Adrenal gland (tissue), 12 donors: Measurements from ENCODE around the gene SLIT3. TPM values are rescaled to one million over a fixed set of nuclear protein-coding genes. Genes with fewer than 3 reads are reported as not detected.

Source experiments
- DNase-seq, 7 donors: peaks; one replicate each; pipeline ENCODE4 v3.0.0-alpha.2; 2019 to 2020
- H3K27ac ChIP-seq, 5 donors: fragments of 200-600 bp; sonication (generic) in 4 of 5; 1 replicate in 3 of 5; 2 replicates in 2 of 5; pipeline versions ENCODE4 v1.5.1 to v1.8.0; 2016 to 2020; ENCODE audit warnings: mild to moderate bottlenecking in 1 of 5
- H3K27me3 ChIP-seq: fragments of 200-600 bp; 2 replicates; pipeline ENCODE4 v1.8.0; 2021
- H3K36me3 ChIP-seq, 2 donors: fragments of 200-600 bp; replicated peaks in 1 of 2; 1 replicate in 1 of 2; 2 replicates in 1 of 2; pipeline versions ENCODE4 v1.5.1 to v1.8.0; 2018 to 2022
- H3K4me1 ChIP-seq, 2 donors: fragments of 200-600 bp; replicated peaks in 1 of 2; 1 replicate in 1 of 2; 2 replicates in 1 of 2; pipeline versions ENCODE4 v1.5.1 to v1.8.0; 2018 to 2021
- H3K4me3 ChIP-seq, 4 donors: fragments of 200-600 bp; sonication (generic) in 3 of 4; one replicate each; pipeline ENCODE4 v1.5.1; 2016 to 2018
- H3K9me3 ChIP-seq, 3 donors: fragments of 200-600 bp; sonication (generic) in 1 of 3; replicated peaks in 1 of 3; 1 replicate in 2 of 3; 2 replicates in 1 of 3; pipeline versions ENCODE4 v1.5.1 to v1.8.0; 2016 to 2021
- POLR2A ChIP-seq, 2 donors: fragments of 450-650 bp; IDR thresholded peaks; one replicate each; pipeline ENCODE4 v1.6.1; 2017; ENCODE audit warnings: antibody characterized with exemption in 2 of 2, mild to moderate bottlenecking in 2 of 2, moderate library complexity in 1 of 2
- WGBS, 4 donors: extraction: QIAGEN DNeasy Blood & Tissue Kit in 2 of 4; methylation state at CpG; one replicate each; pipeline versions ENCODE4 v1.1.5 to v1.1.7; 2013 to 2017; 5-methylcytosine and 5-hydroxymethylcytosine counted together
- intact Hi-C, 2 donors: fragments of 100-400 bp; cut with DNase I; formaldehyde crosslinking; loops; one replicate each; pipeline versions ENCODE4 v1.14.1 to v1.15.0; 2022 to 2023
- polyA plus RNA-seq, 3 donors: library from polyadenylated mRNA; stranded (reverse); fragments of 200-250 nt in 2 of 3; fragments of 350-450 nt in 1 of 3; fragmentation: Illumina TruSeq in 1 of 3; extraction: RNeasy Lipid Tissue Mini Kit (QIAGEN cat#74804) in 1 of 3; gene quantifications; one replicate each; pipeline ENCODE4 v1.2.3, GENCODE V29; 2013 to 2014
- total RNA-seq, 9 donors: library from RNA; depleted of rRNA in 4 of 9; stranded (reverse); fragments of >200 nt in 4 of 9; fragments of 120-200 nt in 1 of 9; fragmentation: NEBNext Ultra II Directional in 1 of 9; extraction: Animal tissue kit (Norgen Biotek cat#: 25700) in 1 of 9; gene quantifications; one replicate each; pipeline versions ENCODE4 v1.1.0 to v1.2.4, GENCODE V29; 2013 to 2023
- TF ChIP-seq, protein P1 (sequence below), 6 experiments: fragments of 450-650 bp in 4 of 6; fragments of 200-600 bp in 2 of 6; sonication (generic) in 1 of 6; IDR thresholded peaks; 1 replicate in 5 of 6; 2 replicates in 1 of 6; pipeline versions ENCODE4 v1.5.1 to v1.8.0; 2016 to 2021; ENCODE audit warnings: antibody characterized with exemption in 6 of 6, mild to moderate bottlenecking in 2 of 6, moderate library complexity in 1 of 6
- donor health status: healthy with polysubstance abuse.
- donor health status: Bipolar disorder and iron deficiency.
- donor health status: DM: yes; HTN: yes; CAD: no.
- donor health status: DM: no; HTN: no; CAD: no.
- donor health status: DM: no; HTN: no; CAD: no.
- donor health status: DM: yes; HTN: yes; CAD: no.

Gene SLIT3
- total and polyA plus RNA-seq, 12 donors: 10.0 to 94.1 (median 32.8) TPM

DNA sequence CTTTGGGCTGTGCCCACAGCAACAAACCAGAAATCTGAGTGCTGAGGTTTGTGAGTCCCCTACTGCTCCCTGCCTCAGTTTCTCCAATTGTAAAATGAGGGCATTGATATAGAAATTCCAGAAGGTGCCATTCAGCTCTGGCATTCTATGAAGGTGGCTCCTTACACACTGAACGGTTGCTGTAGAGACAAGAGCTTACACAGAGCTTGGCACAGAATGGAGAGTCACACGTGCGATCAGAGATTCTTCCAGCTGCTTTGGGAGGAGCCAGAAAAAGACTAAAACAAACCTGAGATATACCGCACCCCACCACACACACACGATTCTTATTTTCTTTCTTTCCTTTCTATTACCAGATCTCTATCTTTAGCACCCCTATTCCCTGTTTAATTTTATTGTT, 122.7 kb downstream of the SLIT3 start:
- no peaks in the 10 kb centered on the region for H3K9me3 ChIP-seq
- no peak overlapping the region for H3K27ac ChIP-seq
- H3K4me3 ChIP-seq: no peak overlapping the region
- WGBS, 4 donors: 82 to 84% (median 83%) methylated on average over 5 of the region's 5 CpGs
- H3K36me3 ChIP-seq: no peaks in the 10 kb centered on the region
- TF ChIP-seq POLR2A (IDR thresholded peaks at IDR 0.05): no peak
- TF ChIP-seq, protein P1, sequence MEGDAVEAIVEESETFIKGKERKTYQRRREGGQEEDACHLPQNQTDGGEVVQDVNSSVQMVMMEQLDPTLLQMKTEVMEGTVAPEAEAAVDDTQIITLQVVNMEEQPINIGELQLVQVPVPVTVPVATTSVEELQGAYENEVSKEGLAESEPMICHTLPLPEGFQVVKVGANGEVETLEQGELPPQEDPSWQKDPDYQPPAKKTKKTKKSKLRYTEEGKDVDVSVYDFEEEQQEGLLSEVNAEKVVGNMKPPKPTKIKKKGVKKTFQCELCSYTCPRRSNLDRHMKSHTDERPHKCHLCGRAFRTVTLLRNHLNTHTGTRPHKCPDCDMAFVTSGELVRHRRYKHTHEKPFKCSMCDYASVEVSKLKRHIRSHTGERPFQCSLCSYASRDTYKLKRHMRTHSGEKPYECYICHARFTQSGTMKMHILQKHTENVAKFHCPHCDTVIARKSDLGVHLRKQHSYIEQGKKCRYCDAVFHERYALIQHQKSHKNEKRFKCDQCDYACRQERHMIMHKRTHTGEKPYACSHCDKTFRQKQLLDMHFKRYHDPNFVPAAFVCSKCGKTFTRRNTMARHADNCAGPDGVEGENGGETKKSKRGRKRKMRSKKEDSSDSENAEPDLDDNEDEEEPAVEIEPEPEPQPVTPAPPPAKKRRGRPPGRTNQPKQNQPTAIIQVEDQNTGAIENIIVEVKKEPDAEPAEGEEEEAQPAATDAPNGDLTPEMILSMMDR (IDR thresholded peaks at IDR 0.05): no peak
- H3K27me3 ChIP-seq: no peaks in the 10 kb centered on the region
- no peak for DNase-seq
- H3K4me1 ChIP-seq: no peaks in the 10 kb centered on the region
- intact Hi-C loops: no loop called here

DNA sequence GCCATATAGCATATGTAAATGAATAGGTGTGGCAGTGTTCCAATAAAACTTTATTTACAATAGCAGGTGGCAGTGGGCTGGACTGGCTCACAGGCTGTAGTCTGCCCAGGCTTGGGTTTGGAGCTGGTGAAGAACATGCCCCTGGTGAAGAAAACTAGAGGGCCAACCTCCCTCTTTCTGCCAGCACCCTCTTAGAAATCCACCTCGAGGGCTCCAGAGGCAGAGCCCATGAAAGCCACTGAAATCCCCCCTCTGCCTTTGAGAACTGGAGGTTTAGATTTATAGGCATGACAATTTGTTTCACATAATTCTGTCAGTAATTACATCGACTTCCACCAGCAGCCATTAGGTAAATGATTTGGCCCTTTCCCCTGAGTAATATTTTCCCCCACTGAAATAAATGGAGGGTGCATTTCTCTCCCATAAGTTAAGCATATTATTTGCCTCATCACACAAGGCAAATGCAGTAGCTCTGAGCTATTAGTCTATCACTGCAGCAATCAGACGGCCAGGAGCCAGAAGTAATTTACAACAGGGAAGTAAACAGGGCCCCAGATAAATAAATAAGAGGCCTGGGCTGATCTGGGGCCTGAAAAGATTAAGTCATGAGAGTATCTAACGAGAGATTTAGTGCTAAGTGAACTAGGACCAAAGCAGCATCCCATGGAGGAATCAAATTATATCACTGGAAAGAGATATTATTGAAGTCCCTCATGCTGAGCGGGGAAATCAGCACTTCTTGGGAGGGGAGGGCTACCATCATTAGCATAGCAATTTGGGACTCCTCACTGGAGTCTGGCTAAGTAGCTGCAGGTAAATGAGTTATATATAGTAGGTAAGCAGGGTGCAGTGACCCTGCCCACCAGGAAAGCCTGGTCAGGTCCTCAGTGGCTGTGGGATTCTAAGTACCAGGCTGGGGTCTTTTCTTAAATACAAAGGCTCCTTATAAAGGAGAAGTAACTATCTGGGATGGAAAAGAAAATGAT, 123.9 kb downstream of the SLIT3 start:
- H3K9me3 ChIP-seq: no peaks in the 10 kb centered on the region
- H3K4me1 ChIP-seq: no peaks in the 10 kb centered on the region
- no peak overlapping the region for H3K4me3 ChIP-seq
- TF ChIP-seq POLR2A (IDR thresholded peaks at IDR 0.05): no peak
- TF ChIP-seq, protein P1 (IDR thresholded peaks at IDR 0.05): no peak
- no peak overlapping the region for H3K27ac ChIP-seq
- WGBS, 4 donors: 58 to 72% (median 67%) methylated on average over 5 of the region's 5 CpGs
- DNase-seq: no peak
- no peaks in the 10 kb centered on the region for H3K27me3 ChIP-seq
- intact Hi-C loops: no loop called here
- H3K36me3 ChIP-seq: no peaks in the 10 kb centered on the region

DNA sequence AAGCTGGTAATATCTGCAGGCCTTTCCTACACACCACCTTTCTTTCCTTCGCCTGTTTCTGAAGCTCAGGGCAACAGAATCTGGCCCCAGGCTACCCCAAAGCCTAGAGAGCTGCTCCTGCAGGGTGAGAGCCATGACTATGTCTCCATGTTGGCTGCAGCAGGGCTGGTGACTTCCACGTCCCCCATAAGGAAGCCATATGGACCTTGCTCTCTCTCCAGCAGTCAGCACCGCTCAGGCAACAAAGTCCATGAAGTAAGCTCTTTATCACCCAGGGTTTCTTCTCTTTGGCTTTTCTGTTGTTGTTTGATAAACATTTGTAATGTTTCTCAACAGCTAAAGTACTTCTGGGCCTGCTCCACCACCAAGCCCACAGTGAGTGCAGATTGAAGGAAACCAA, 125.2 kb downstream of the SLIT3 start:
- DNase-seq: no peak
- Histone ChIP-seq H3K4me1 (no peaks in the 10 kb centered on the region), H3K9me3 (no peaks in the 10 kb centered on the region), H3K27me3 (no peaks in the 10 kb centered on the region), H3K4me3 (no peak overlapping the region), H3K27ac (no peak overlapping the region), H3K36me3 (no peaks in the 10 kb centered on the region)
- intact Hi-C loops: no loop called here
- 76 to 86% (median 83%) methylated on average over 3 of the region's 3 CpGs for WGBS, 4 donors
- TF ChIP-seq, protein P1 (IDR thresholded peaks at IDR 0.05): no peak
- no peak for TF ChIP-seq POLR2A (IDR thresholded peaks at IDR 0.05)

DNA sequence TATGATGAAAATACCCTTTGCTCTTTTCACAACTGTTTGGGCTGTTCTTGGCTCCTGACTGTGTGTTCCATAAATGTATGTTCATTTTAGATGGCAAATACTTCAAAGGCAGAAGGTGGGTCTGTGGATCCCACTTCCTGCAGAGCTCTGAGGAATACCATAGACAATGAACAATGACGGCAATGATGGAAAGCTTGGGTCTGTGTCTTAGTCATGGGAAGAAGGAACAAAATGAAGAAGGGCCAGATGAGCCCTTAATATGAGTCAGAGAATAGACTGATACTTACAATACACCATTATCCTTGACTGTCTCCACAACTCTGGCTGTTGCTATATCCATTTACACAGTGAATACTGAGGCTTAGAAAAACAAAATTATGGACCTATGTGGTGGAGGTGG, 126.0 kb downstream of the SLIT3 start:
- TF ChIP-seq, protein P1 (IDR thresholded peaks at IDR 0.05): no peak
- TF ChIP-seq POLR2A (IDR thresholded peaks at IDR 0.05): no peak
- Histone ChIP-seq H3K4me1 (no peaks in the 10 kb centered on the region), H3K27me3 (no peaks in the 10 kb centered on the region), H3K27ac (no peak overlapping the region), H3K9me3 (no peaks in the 10 kb centered on the region), H3K4me3 (no peak overlapping the region), H3K36me3 (no peaks in the 10 kb centered on the region)
- 81 to 100% (median 90%) methylated on average over 1 of the region's 1 CpG for WGBS, 4 donors
- no peak for DNase-seq
- intact Hi-C loops: no loop called here
